ENCODE data around the gene OASL. TPM values are rescaled to one million over a fixed set of nuclear protein-coding genes. Genes with fewer than 3 reads are reported as not detected.

The OASL gene
- total and polyA plus RNA-seq, 2 experiments from 2014 or later: not detected

DNA sequence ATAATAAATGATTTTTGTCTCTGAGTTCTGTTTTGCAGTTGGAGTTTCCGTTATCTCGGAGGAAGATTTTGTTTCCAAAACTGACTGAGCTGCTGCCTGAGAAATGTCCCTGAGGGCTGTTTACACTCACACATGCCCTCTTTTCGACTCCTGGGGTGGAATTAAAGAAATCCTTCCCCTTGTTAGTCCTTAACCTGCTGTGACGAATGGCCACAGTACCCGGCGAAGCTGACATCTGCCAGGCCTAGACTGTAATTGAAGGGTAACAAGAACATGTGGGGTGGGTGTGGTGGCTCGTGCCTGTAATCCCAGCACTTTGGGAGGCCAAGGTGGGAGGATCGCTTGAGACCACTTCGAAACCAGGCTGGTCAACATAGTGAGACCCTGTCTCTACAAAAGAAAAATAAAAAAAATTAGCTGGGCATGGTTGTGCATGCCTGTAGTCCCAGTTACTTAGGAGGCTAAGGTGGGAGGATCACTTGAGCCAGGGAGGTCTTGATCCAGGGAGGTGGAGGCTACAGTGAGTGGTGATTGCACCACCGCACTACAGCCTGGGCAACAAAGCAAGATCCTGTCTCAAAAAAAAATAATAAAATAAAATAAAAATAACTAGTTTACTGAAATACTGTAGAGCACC, 8.4 kb downstream of the OASL start:
- no peaks in the 10 kb centered on the region for H3K9me3 ChIP-seq (ENCODE audit: low read depth)
- TF ChIP-seq, protein P1, sequence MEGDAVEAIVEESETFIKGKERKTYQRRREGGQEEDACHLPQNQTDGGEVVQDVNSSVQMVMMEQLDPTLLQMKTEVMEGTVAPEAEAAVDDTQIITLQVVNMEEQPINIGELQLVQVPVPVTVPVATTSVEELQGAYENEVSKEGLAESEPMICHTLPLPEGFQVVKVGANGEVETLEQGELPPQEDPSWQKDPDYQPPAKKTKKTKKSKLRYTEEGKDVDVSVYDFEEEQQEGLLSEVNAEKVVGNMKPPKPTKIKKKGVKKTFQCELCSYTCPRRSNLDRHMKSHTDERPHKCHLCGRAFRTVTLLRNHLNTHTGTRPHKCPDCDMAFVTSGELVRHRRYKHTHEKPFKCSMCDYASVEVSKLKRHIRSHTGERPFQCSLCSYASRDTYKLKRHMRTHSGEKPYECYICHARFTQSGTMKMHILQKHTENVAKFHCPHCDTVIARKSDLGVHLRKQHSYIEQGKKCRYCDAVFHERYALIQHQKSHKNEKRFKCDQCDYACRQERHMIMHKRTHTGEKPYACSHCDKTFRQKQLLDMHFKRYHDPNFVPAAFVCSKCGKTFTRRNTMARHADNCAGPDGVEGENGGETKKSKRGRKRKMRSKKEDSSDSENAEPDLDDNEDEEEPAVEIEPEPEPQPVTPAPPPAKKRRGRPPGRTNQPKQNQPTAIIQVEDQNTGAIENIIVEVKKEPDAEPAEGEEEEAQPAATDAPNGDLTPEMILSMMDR (IDR thresholded peaks at IDR 0.05; ENCODE audit: low read depth, low read length): no peak
- H3K4me1 ChIP-seq (ENCODE audit: low read depth): no peaks in the 10 kb centered on the region

DNA sequence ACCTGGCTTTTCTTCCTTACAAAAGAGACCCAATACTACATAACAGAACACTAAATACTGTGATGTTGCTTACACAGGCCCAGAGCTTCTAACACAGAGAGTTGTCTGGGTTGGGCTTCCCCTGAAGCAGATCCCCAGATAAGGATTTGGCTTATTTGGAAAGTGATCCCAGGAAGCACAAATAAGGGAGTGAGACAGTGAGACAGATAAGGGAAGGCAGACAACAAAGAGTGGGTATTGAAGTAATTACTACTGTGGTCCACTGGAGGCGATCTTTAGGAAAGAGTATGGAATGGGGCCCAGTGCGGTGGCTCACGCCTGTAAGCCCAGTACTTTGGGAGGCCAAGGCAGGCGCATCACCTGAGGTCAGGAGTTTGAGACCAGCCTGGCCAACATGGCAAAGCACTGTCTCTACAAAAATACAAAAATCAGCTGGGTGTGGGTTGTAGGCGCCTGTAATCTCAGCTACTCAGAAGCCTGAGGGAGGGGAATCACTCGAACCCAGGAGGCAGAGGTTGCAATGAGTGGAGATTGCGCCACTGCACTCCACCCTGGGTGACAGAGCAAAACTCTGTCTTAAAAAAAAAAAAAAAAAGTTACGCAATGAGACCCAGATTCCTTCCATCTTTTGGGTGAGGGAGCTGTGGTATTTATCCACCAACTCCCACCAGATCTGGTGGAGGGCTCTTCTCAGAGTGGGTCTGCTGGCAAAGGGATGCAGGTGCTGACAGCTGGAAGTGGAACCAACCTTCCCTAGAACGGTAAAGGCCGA, 12.6 kb downstream of the OASL start:
- Histone ChIP-seq H3K27ac (no peak overlapping the region), H3K9me3 (ENCODE audit: low read depth) (no peaks in the 10 kb centered on the region), H3K27me3 (no peaks in the 10 kb centered on the region), H3K4me3 (no peak overlapping the region), H3K36me3 (no peaks in the 10 kb centered on the region), H3K4me1 (ENCODE audit: low read depth) (no peaks in the 10 kb centered on the region)
- TF ChIP-seq, protein P1 (IDR thresholded peaks at IDR 0.05; ENCODE audit: low read depth, low read length): peak; percentile 18
- DNase-seq (ENCODE audit: low read depth in 1 of 2, low spot score in 1 of 2): peak; percentile 17 to 19

More for the DNA sequence above, 8.4 kb downstream of the OASL start:
- no peaks in the 10 kb centered on the region for H3K36me3 ChIP-seq
- H3K4me3 ChIP-seq: no peak overlapping the region
- DNase-seq (ENCODE audit: low read depth in 1 of 2, low spot score in 1 of 2): no peak
- no peaks in the 10 kb centered on the region for H3K27me3 ChIP-seq
- no peak overlapping the region for H3K27ac ChIP-seq

DNA sequence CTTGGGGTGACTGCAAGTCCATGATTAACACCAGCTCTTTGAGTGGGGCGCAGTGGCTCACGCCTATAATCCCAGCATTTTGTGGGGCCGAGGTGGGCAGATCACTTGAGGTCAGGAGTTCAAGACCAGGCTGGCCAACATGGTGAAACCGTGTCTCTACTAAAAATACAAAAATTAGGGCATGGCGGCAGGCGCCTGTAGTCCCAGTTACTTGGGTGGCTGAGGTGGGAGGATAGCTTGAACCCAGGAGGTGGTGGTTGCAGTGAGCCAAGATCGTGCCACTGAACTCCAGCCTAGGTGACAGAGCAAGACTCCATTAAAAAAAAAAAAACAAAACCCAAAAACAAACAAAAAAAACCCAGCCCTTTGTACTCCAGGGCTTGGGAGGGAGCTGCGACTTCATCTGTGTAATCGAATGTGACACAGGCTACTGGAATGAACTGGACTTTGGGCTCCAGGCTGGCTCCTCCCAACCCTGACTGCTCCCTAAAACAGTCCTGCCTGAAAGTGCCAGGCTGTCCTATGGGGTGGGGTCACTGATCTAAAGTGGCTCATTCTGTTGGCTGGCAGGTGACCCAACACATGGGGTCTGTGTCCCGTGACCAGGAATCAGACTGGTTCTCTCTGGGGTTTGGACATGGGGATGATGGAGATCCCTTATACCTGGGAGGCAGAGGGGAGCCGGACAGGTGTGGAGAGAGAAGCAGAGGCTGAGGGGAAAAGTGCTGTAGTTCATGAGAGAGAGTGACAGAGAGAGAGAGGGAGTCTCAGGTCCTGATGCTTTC, 13.4 kb downstream of the OASL start:
- Histone ChIP-seq H3K36me3 (no peaks in the 10 kb centered on the region), H3K9me3 (ENCODE audit: low read depth) (no peaks in the 10 kb centered on the region), H3K27ac (no peak overlapping the region), H3K4me3 (no peak overlapping the region), H3K4me1 (ENCODE audit: low read depth) (no peaks in the 10 kb centered on the region), H3K27me3 (no peaks in the 10 kb centered on the region)
- TF ChIP-seq, protein P1 (IDR thresholded peaks at IDR 0.05; ENCODE audit: low read depth, low read length): no peak
- no peak for DNase-seq (ENCODE audit: low read depth in 1 of 2, low spot score in 1 of 2)

DNA sequence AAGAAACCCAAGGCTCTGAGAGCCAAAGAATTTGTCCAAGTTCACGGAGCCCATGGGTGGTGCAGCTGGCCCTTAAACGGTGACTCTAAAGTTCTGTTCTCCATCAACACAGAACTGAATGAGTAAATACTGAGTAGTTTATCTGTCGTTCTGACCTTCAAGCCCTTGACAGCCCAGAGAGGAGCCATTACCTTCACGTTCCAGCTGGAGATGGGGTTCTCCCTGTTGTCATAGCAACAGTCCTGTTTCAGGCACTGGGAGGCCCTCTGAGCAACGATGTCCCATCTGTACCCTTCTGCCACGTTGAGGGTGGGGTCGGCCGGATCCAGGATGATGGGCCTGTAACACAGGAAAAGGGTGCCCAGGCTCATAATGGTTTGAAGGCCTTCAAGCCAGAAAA, 15.2 kb downstream of the OASL start:
- Histone ChIP-seq H3K27ac (no peak overlapping the region), H3K27me3 (no peaks in the 10 kb centered on the region), H3K4me3 (no peak overlapping the region), H3K4me1 (ENCODE audit: low read depth) (no peaks in the 10 kb centered on the region), H3K9me3 (ENCODE audit: low read depth) (no peaks in the 10 kb centered on the region), H3K36me3 (no peaks in the 10 kb centered on the region)
- no peak for DNase-seq (ENCODE audit: low read depth in 1 of 2, low spot score in 1 of 2)
- TF ChIP-seq, protein P1 (IDR thresholded peaks at IDR 0.05; ENCODE audit: low read depth, low read length): no peak

DNA sequence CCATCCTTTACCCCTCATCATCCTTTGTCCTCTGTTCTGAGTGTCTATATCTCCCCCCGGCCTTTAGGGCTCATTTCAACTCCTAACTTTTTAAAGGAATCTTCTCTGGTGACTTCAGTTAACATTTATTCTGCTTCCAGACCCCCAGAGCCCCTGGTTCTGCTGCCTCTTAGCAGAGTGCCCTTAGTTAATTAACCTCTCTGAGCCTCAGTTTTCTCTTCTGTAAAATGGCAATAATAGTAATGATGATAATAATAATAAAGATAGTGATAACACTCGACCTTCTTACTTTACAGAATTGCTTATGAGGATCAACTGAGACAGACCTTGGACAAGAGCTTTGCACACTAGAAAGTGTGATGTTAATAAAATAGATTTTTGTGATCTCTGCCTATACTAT, 16.3 kb downstream of the OASL start:
- H3K9me3 ChIP-seq (ENCODE audit: low read depth): no peaks in the 10 kb centered on the region
- no peak overlapping the region for H3K27ac ChIP-seq
- H3K27me3 ChIP-seq: no peaks in the 10 kb centered on the region
- DNase-seq (ENCODE audit: low read depth in 1 of 2, low spot score in 1 of 2): no peak
- no peak overlapping the region for H3K4me3 ChIP-seq
- TF ChIP-seq, protein P1 (IDR thresholded peaks at IDR 0.05; ENCODE audit: low read depth, low read length): no peak
- no peaks in the 10 kb centered on the region for H3K4me1 ChIP-seq (ENCODE audit: low read depth)
- no peaks in the 10 kb centered on the region for H3K36me3 ChIP-seq
